Fibroblast of skin of right biceps (primary cell): ENCODE data around the gene HAPLN2.
"Not testable (repeated sequence)": the region's sequence is repeated elsewhere in the genome, so short reads cannot be mapped to it uniquely, and the experiment has no call there.

ENCODE experiments used
- DNase-seq: peaks from one replicate; pipeline ENCODE4 v3.0.0-alpha.2; 2013

Gene HAPLN2

GRCh38 chr1:156592158-156592909 is 26.9 kb upstream of the HAPLN2 start:
- DNase-seq, result no peak

GRCh38 chr1:156592910-156593660 is 26.1 kb upstream of the HAPLN2 start:
- DNase-seq, result no peak

- DNase-seq, result no peak
Observed at GRCh38 chr1:156593661-156593989, 25.6 kb upstream of the HAPLN2 start.

GRCh38 chr1:156594190-156594589 is 25.0 kb upstream of the HAPLN2 start:
- DNase-seq, result no peak

- DNase-seq, result no peak
Observed at GRCh38 chr1:156595016-156595415, 24.2 kb upstream of the HAPLN2 start.

- no peak for DNase-seq
Observed at GRCh38 chr1:156596426-156596825, 22.8 kb upstream of the HAPLN2 start.

- DNase-seq, result no peak
Observed at GRCh38 chr1:156598125-156598524, 21.1 kb upstream of the HAPLN2 start.

GRCh38 chr1:156598731-156599432 is 20.3 kb upstream of the HAPLN2 start:
- DNase-seq, result no peak

- no peak for DNase-seq
Observed at GRCh38 chr1:156599811-156600210, 19.4 kb upstream of the HAPLN2 start.

- DNase-seq, result no peak
Observed at GRCh38 chr1:156600733-156601121, 18.5 kb upstream of the HAPLN2 start.

GRCh38 chr1:156601122-156601830 is 17.9 kb upstream of the HAPLN2 start, which contains the start of gene GPATCH4:
Gene GPATCH4 (minus strand): TSS chr1:156601479.
- DNase-seq, result peak; percentile 93

GRCh38 chr1:156601892-156602291 is 17.3 kb upstream of the HAPLN2 start:
- no peak for DNase-seq

GRCh38 chr1:156602557-156602993 is 16.6 kb upstream of the HAPLN2 start:
- DNase-seq, result no peak

- not testable (repeated sequence) for DNase-seq
Observed at GRCh38 chr1:156607344-156607743, 11.9 kb upstream of the HAPLN2 start.

GRCh38 chr1:156608036-156608674 is 11.1 kb upstream of the HAPLN2 start:
- DNase-seq, result peak; percentile 66

GRCh38 chr1:156608981-156609380 is 10.2 kb upstream of the HAPLN2 start:
- no peak for DNase-seq

GRCh38 chr1:156610072-156610471 is 9.1 kb upstream of the HAPLN2 start:
- DNase-seq, result not testable (repeated sequence)

GRCh38 chr1:156612666-156613065 is 6.5 kb upstream of the HAPLN2 start:
- DNase-seq, result no peak

- DNase-seq, result no peak
Observed at GRCh38 chr1:156615946-156616345, 3.3 kb upstream of the HAPLN2 start.

- peak; percentile 59 for DNase-seq
Observed at GRCh38 chr1:156616463-156616862, 2.8 kb upstream of the HAPLN2 start.

- DNase-seq, result no peak
Observed at GRCh38 chr1:156619582-156619955, 354 bp downstream of the HAPLN2 start.

GRCh38 chr1:156622581-156623297 is 3.5 kb downstream of the HAPLN2 start:
- no peak for DNase-seq
